OCI-LY3 (cell line): Measurements from ENCODE around the gene ADCY6.

Experiments used
- H2AFZ ChIP-seq: fragments of 200-600, 300-600 bp; shearing (Covaris generic); 2 replicates; pipeline ENCODE4 v1.6.0; 2014; ENCODE audit warnings: antibody characterized with exemption, low read depth, low read length
- H3K27ac ChIP-seq: fragments of 200-600, 300-600 bp; sonication (generic); 2 replicates; pipeline ENCODE4 v1.5.1; 2014; ENCODE audit warnings: mild to moderate bottlenecking, low read length, moderate library complexity, mixed read lengths
- H3K27me3 ChIP-seq: fragments of 200-600, 300-600 bp; sonication (generic); 2 replicates; pipeline ENCODE4 v1.6.1; 2014; ENCODE audit warnings: low read depth, low read length, mixed read lengths
- H3K36me3 ChIP-seq: fragments of 200-600, 300-600 bp; sonication (generic); replicated peaks from 2 replicates; pipeline ENCODE3; 2014; ENCODE audit warnings: low read depth, low read length, mixed read lengths
- H3K4me1 ChIP-seq: fragments of 300-600, 200-600 bp; sonication (generic); 2 replicates; pipeline ENCODE4 v1.6.1; 2014; ENCODE audit warnings: low read length, mixed read lengths
- H3K4me2 ChIP-seq: fragments of 200-600, 300-600 bp; sonication (generic); 2 replicates; pipeline ENCODE4 v1.6.1; 2014; ENCODE audit warnings: low read length, mixed read lengths
- H3K4me3 ChIP-seq: fragments of 300-600, 200-600 bp; sonication (generic); 2 replicates; pipeline ENCODE4 v1.5.1; 2014; ENCODE audit warnings: antibody characterized with exemption, mild to moderate bottlenecking, low read length, moderate library complexity
- H3K79me2 ChIP-seq: fragments of 300-600, 200-600 bp; shearing (Covaris generic); 2 replicates; pipeline ENCODE4 v1.6.1; 2014; ENCODE audit warnings: mild to moderate bottlenecking, low read length, mixed read lengths
- H3K9ac ChIP-seq: fragments of 300-600, 200-600 bp; shearing (Covaris generic); 2 replicates; pipeline ENCODE4 v1.6.0; 2014; ENCODE audit warnings: mild to moderate bottlenecking, low read length, moderate library complexity
- H3K9me3 ChIP-seq: fragments of 200-600, 300-600 bp; shearing (Covaris generic); 2 replicates; pipeline ENCODE4 v1.6.1; 2014; ENCODE audit warnings: low read length, mixed read lengths; ENCODE audit not compliant: insufficient read depth
- H4K20me1 ChIP-seq: fragments of 200-600, 300-600 bp; sonication (generic); 2 replicates; pipeline ENCODE4 v1.6.1; 2016; ENCODE audit warnings: low read length, mixed read lengths; ENCODE audit not compliant: insufficient read depth
- CTCF ChIP-seq: fragments of 200-600, 300-600 bp; sonication (generic); IDR thresholded peaks from 2 replicates; pipeline ENCODE4 v1.5.1; 2014; ENCODE audit warnings: antibody characterized with exemption, low read length, low read depth
- EZH2phosphoT487 ChIP-seq: fragments of 200-600 bp; shearing (Covaris generic); IDR thresholded peaks from 2 replicates; pipeline ENCODE4 v1.6.1; 2018; ENCODE audit warnings: antibody characterized with exemption, mixed run types, low read depth

Gene ADCY6

DNA sequence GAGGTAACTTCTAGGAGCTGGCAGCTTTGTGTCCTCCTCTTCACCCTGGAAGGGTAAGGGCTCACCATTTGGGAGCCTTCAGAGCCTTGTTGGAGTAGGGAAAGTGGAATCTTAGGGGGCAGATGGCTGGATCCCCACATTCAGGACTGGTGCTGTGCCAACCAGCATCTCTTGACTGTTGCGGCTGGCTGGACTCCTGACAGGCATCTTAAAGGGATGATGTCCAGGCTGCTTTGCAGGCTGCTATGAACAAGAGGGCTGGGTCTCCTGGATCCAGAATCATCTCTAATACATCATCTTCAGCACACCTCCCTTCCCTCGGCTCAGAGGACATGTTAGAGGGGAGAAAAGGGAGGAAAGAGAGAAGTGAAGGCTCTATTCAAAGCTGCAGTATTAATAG is 33.8 kb upstream of the ADCY6 start:
- no peaks in the 10 kb centered on the region for H3K9me3 ChIP-seq
- no peaks in the 10 kb centered on the region for H3K36me3 ChIP-seq
- H3K27ac ChIP-seq, result no peak overlapping the region
- H3K79me2 ChIP-seq, result no peaks in the 10 kb centered on the region
- H2AFZ ChIP-seq, result no peak overlapping the region
- TF ChIP-seq CTCF (no peak), EZH2phosphoT487 (no peak)
- no peak overlapping the region for H3K4me3 ChIP-seq
- H3K27me3 ChIP-seq, result peaks cover 11% of the 10 kb centered on the region
- H3K4me1 ChIP-seq, result peaks cover 16% of the 10 kb centered on the region
- H4K20me1 ChIP-seq, result no peaks in the 10 kb centered on the region
- H3K4me2 ChIP-seq, result no peak overlapping the region
- no peak overlapping the region for H3K9ac ChIP-seq

DNA sequence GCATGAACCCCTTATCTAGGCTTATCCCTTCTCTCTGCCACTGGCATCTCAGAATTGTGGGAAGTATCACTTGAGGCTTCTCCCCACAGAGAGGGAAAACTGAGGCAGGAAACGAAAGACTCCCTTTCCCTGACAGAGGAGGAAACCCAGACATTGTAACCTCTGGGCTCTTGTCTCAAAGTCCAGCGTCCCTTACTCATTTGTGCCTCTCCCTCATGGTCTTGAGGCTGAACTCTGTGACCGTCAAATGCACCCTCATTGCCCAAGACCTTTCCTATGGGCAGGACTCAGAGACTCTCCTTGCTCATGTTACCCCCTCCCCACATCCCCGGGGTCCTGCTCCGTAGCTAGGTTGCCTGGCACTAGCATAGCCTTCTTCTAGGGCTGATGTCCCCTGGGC is 33.2 kb upstream of the ADCY6 start:
- H3K4me1 ChIP-seq, result peaks cover 18% of the 10 kb centered on the region
- H3K79me2 ChIP-seq, result no peaks in the 10 kb centered on the region
- no peak overlapping the region for H3K27ac ChIP-seq
- H3K36me3 ChIP-seq, result no peaks in the 10 kb centered on the region
- H3K4me3 ChIP-seq, result no peak overlapping the region
- H4K20me1 ChIP-seq, result no peaks in the 10 kb centered on the region
- TF ChIP-seq CTCF, result no peak
- TF ChIP-seq EZH2phosphoT487, result no peak
- H3K4me2 ChIP-seq, result no peak overlapping the region
- no peaks in the 10 kb centered on the region for H3K9me3 ChIP-seq
- H3K27me3 ChIP-seq, result peaks cover 17% of the 10 kb centered on the region
- H2AFZ ChIP-seq, result no peak overlapping the region
- no peak overlapping the region for H3K9ac ChIP-seq

DNA sequence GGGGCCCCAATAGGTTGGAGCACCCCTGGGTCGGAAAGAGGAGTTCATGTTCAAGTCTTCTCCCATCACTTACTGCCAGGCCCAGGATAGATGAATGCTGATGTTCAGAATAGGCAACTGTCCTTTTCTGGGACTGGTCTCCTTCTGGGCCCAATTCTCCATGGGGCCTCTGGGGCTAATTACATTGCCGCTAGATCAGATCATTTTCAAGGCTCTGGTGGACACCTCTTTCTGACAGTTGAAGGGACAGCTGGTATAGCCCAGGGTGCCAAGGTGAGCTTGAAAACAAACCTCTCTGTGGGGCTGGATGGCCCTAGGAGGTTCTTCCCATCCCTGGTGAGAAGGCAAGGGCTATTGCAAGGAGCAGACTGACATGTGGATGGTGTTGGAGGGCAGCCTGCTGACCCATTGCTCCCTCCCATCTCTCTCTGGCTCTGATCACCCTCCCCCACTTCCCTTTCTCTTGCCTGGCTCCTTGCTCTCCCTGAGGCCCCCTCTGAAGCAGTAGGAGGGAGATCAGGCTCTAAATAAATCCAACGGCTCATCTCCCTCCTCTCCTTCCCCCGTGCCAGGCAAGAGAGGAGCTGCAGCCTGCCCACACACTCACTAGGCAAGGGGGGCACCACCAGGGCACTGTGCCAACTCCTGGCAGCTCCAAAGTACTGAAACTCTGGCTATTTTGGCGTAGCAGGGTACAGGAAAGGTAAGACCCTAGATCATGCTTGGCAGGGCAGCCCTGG is 31.3 kb upstream of the ADCY6 start:
- Histone ChIP-seq H3K9me3 (no peaks in the 10 kb centered on the region), H3K4me1 (peaks cover 24% of the 10 kb centered on the region), H3K36me3 (no peaks in the 10 kb centered on the region), H3K4me2 (no peak overlapping the region), H3K4me3 (no peak overlapping the region), H3K79me2 (no peaks in the 10 kb centered on the region), H3K27me3 (peaks cover 27% of the 10 kb centered on the region), H3K9ac (no peak overlapping the region), H3K27ac (no peak overlapping the region), H4K20me1 (no peaks in the 10 kb centered on the region), H2AFZ (no peak overlapping the region)
- TF ChIP-seq EZH2phosphoT487 (no peak), CTCF (no peak)

DNA sequence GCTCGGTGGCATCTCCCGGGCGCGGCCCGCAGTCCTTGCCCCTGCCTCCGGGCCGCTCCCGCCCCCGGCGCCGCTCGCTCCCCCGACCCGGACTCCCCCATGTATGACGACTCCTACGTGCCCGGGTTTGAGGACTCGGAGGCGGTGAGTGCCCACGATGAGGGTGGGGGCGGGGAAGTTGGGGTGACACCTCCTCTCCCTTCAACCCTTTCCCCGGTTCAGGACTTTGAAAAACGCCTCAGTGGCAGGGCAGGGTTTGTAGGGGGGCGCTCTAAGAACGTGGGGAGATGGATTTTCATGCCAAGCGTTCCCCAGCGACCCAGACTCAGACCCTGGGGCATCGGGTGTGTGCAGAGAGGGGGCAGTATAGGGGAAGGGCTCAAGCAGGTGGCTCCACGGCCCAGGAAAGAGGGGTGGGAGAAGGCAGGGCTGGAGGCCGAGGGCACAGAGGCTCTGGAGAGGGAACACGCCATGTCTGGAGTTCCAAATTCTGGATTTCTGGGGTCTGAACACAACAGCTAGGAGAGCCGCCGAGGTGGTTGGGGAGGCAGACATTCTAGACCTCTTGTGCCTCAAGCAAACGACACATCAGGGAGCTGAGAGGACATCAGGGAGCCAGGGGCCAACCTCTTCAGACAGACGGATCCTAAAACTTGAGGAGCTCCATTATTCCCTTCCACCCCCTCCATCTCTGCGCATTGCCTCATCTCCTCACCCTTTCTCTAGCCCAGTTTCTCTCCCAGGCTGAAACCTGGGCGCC is 30.1 kb upstream of the ADCY6 start:
- Histone ChIP-seq H3K27me3 (peaks cover 27% of the 10 kb centered on the region), H3K4me3 (peak overlapping the region; percentile 91), H3K27ac (no peak overlapping the region), H3K4me2 (peak overlapping the region; percentile 77), H2AFZ (0 out of 2 replicates have a peak overlapping the region, but pooled peaks have one; percentile 23), H3K9me3 (no peaks in the 10 kb centered on the region), H3K36me3 (no peaks in the 10 kb centered on the region), H3K4me1 (peaks cover 19% of the 10 kb centered on the region), H3K9ac (peak overlapping the region; percentile 62), H4K20me1 (no peaks in the 10 kb centered on the region), H3K79me2 (no peaks in the 10 kb centered on the region)
- TF ChIP-seq EZH2phosphoT487 (no peak), CTCF (peak; percentile 55)
